Transverse colon (tissue), 4 donors: ENCODE measurements around the gene GLS2. TPM values are rescaled to one million over a fixed set of nuclear protein-coding genes. Genes with fewer than 3 reads are reported as not detected.
A peak's percentile ranks its signal among the peaks of the same experiment; 100 is the strongest.
"Not testable (repeated sequence)": the region's sequence is repeated elsewhere in the genome, so short reads cannot be mapped to it uniquely, and the experiment has no call there.

Experiments
- DNase-seq: peaks from one replicate; pipeline ENCODE4 v3.0.0-alpha.2; 2019
- H3K27ac ChIP-seq, 4 donors: fragments of 200-600 bp; sonication (generic); 2 replicates each; pipeline ENCODE4 v1.5.1; 2016 to 2018; ENCODE audit warnings: inconsistent platforms in 4 of 4
- H3K27me3 ChIP-seq: fragments of 200-600 bp; sonication (generic); 2 replicates; pipeline ENCODE4 v1.5.1; 2017; ENCODE audit warnings: inconsistent platforms
- H3K36me3 ChIP-seq, 4 donors: fragments of 200-600 bp; sonication (generic); 2 replicates each; pipeline ENCODE4 v1.5.1; 2017 to 2019; ENCODE audit warnings: inconsistent platforms in 4 of 4
- H3K4me1 ChIP-seq, 4 donors: fragments of 200-600 bp; sonication (generic); 2 replicates each; pipeline ENCODE4 v1.5.1; 2017 to 2020; ENCODE audit warnings: inconsistent platforms in 4 of 4
- H3K4me3 ChIP-seq, 4 donors: fragments of 200-600 bp; sonication (generic); 1 replicate in 1 of 4; 2 replicates in 3 of 4; pipeline versions ENCODE4 v1.5.1 to v1.6.1; 2017 to 2019; ENCODE audit warnings: inconsistent platforms in 4 of 4
- H3K9me3 ChIP-seq, 2 donors: fragments of 200-600 bp; sonication (generic); 2 replicates each; pipeline ENCODE4 v1.5.1; 2017 to 2019; ENCODE audit warnings: inconsistent platforms in 2 of 2
- CTCF ChIP-seq, 5 experiments: fragments of 200-600 bp in 3 of 5; fragments of 450-650 bp in 2 of 5; sonication (generic) in 3 of 5; IDR thresholded peaks; 1 replicate in 2 of 5; 2 replicates in 3 of 5; pipeline ENCODE4 v1.5.1; 2016 to 2017; ENCODE audit warnings: antibody characterized with exemption in 5 of 5, inconsistent platforms in 3 of 5, mild to moderate bottlenecking in 2 of 5, moderate library complexity in 1 of 5
- EP300 ChIP-seq: sonication (generic); formaldehyde crosslinking; IDR thresholded peaks from one replicate; pipeline ENCODE4 v1.6.1; 2017; ENCODE audit warnings: antibody characterized with exemption, low read depth
- POLR2A ChIP-seq: fragments of 450-650 bp; IDR thresholded peaks from one replicate; pipeline ENCODE4 v1.6.1; 2016; ENCODE audit warnings: antibody characterized with exemption, mild to moderate bottlenecking, moderate library complexity
- POLR2AphosphoS5 ChIP-seq, 3 donors: sonication (generic); formaldehyde crosslinking; IDR thresholded peaks; one replicate each; pipeline ENCODE4 v1.6.1; 2016; ENCODE audit warnings: antibody characterized with exemption in 3 of 3
- WGBS, 2 donors: methylation state at CpG; one replicate each; pipeline ENCODE4 v1.1.5; 2018; ENCODE audit warnings: low coverage in 1 of 2; 5-methylcytosine and 5-hydroxymethylcytosine counted together
- in situ Hi-C, 4 donors: fragments of 200-750 bp; cut with MboI; loops; one replicate each; pipeline versions ENCODE4 v1.15.0 to v1.15.1; 2017; ENCODE audit warnings: low sequenced_read_pairs in 3 of 4, low pct_ligation_motif_present in 1 of 4, low pct_unique_long_range_greater_than_20kb in 1 of 4
- intact Hi-C: fragments of 100-400 bp; cut with DNase I; formaldehyde crosslinking; loops from one replicate; pipeline ENCODE4 v1.15.1; 2023; ENCODE audit warnings: low total_unique reads
- total RNA-seq, 4 donors: library from RNA; depleted of rRNA; stranded (reverse); fragments of >200 nt; gene quantifications; one replicate each; pipeline ENCODE4 v1.1.0, GENCODE V29; 2016

The GLS2 gene
- total RNA-seq, 4 donors from 2014 or later: 0.41 to 0.95 TPM; not detected in 2

GRCh38 chr12:56510786-56511185 is 22.8 kb upstream of the GLS2 start:
- Histone ChIP-seq H3K27ac (no peak overlapping the region), H3K9me3 (no peaks in the 10 kb centered on the region), H3K27me3 (no peaks in the 10 kb centered on the region), H3K4me3 (no peak overlapping the region), H3K4me1 (peaks cover 0 to 6% (median 0%) of the 10 kb centered on the region in 4 donors), H3K36me3 (no peaks in the 10 kb centered on the region)
- in situ Hi-C loops (loop anchor here in 2 of 4 donors (10.0 kb wide), 1 partner anchor 64 kb away; no protein-coding TSS in a partner anchor), intact Hi-C loops (no loop called here)
- WGBS, 2 donors: 81 to 92% methylated on average over 4 to 16 of the region's 16 CpGs
- no peak for TF ChIP-seq EP300
- no peak for TF ChIP-seq POLR2A
- no peak for TF ChIP-seq CTCF (IDR thresholded peaks at IDR 0.05)
- no peak for TF ChIP-seq POLR2AphosphoS5 (IDR thresholded peaks at IDR 0.05)
- no peak for DNase-seq

GRCh38 chr12:56499879-56500278 is 11.9 kb upstream of the GLS2 start:
- 84 to 88% methylated on average over 8 to 13 of the region's 13 CpGs for WGBS, 2 donors

GRCh38 chr12:56499452-56499851 is 11.5 kb upstream of the GLS2 start:
- H3K9me3 ChIP-seq, H3K27ac ChIP-seq, H3K27me3 ChIP-seq, in situ Hi-C loops, intact Hi-C loops, H3K4me3 ChIP-seq, H3K4me1 ChIP-seq, H3K36me3 ChIP-seq, DNase-seq: not testable (repeated sequence)
- WGBS, 2 donors: 84% methylated on average over 9 of the region's 9 CpGs; no CpG with 5 or more reads in 1 of the 2 donors

More at GRCh38 chr12:56499879-56500278, 11.9 kb upstream of the GLS2 start:
- H3K4me3 ChIP-seq, H3K4me1 ChIP-seq, H3K9me3 ChIP-seq, H3K27ac ChIP-seq, H3K36me3 ChIP-seq, intact Hi-C loops, DNase-seq, H3K27me3 ChIP-seq, in situ Hi-C loops: not testable (repeated sequence)

GRCh38 chr12:56498126-56498902 is 10.4 kb upstream of the GLS2 start:
- intact Hi-C loops, H3K4me3 ChIP-seq, H3K27ac ChIP-seq, H3K9me3 ChIP-seq, in situ Hi-C loops, H3K36me3 ChIP-seq, H3K27me3 ChIP-seq, DNase-seq, H3K4me1 ChIP-seq: not testable (repeated sequence)
- 58 to 83% methylated on average over 5 to 14 of the region's 14 CpGs for WGBS, 2 donors

- H3K4me1 ChIP-seq, in situ Hi-C loops, H3K36me3 ChIP-seq, intact Hi-C loops, H3K4me3 ChIP-seq, H3K9me3 ChIP-seq, H3K27me3 ChIP-seq, H3K27ac ChIP-seq: not testable (repeated sequence)
- TF ChIP-seq CTCF (IDR thresholded peaks at IDR 0.05): peak; percentile 18 to 49 (median 41)
- 0 to 13% methylated on average over 1 to 16 of the region's 17 CpGs for WGBS, 2 donors
- peak; percentile 73 for DNase-seq
Measured at GRCh38 chr12:56496704-56497103, 8.7 kb upstream of the GLS2 start.

GRCh38 chr12:56494481-56494880 is 6.5 kb upstream of the GLS2 start:
- DNase-seq, H3K4me3 ChIP-seq, intact Hi-C loops, H3K9me3 ChIP-seq, H3K4me1 ChIP-seq, H3K36me3 ChIP-seq, in situ Hi-C loops, H3K27ac ChIP-seq: not testable (repeated sequence)
- WGBS, 2 donors: 97% methylated on average over 10 of the region's 27 CpGs; no CpG with 5 or more reads in 1 of the 2 donors
- H3K27me3 ChIP-seq: peaks cover 30% of the 10 kb centered on the region

- 88% methylated on average over 15 of the region's 15 CpGs; no CpG with 5 or more reads in 1 of the 2 donors for WGBS, 2 donors
- H3K9me3 ChIP-seq, H3K27ac ChIP-seq, intact Hi-C loops, in situ Hi-C loops, H3K4me1 ChIP-seq, H3K4me3 ChIP-seq, DNase-seq, H3K36me3 ChIP-seq: not testable (repeated sequence)
- peaks cover 34% of the 10 kb centered on the region for H3K27me3 ChIP-seq
Measured at GRCh38 chr12:56494106-56494415, 6.1 kb upstream of the GLS2 start.

- H3K27ac ChIP-seq, intact Hi-C loops, in situ Hi-C loops, DNase-seq, H3K9me3 ChIP-seq, H3K36me3 ChIP-seq, H3K4me1 ChIP-seq, H3K4me3 ChIP-seq: not testable (repeated sequence)
- 79 to 86% methylated on average over 4 to 29 of the region's 31 CpGs for WGBS, 2 donors
- peaks cover 39% of the 10 kb centered on the region for H3K27me3 ChIP-seq
Measured at GRCh38 chr12:56493409-56494105, 5.6 kb upstream of the GLS2 start.
